ENCODE data around the gene PNPLA1.

Gene PNPLA1

GRCh38 chr6:36353411-36353915 is 83.6 kb downstream of the PNPLA1 start (continued):
- TF ChIP-seq ZBTB17 (tag by site-specific recombination; IDR thresholded peaks at IDR 0.05) (no peak; the same call in 1 of the 2 replicates), ZNF184 (tag by site-specific recombination; IDR thresholded peaks at IDR 0.05) (peak; percentile 47; the same call in 1 of the 2 replicates), ZNF174 (tag by site-specific recombination; IDR thresholded peaks at IDR 0.05) (no peak), GLIS1 (tag by site-specific recombination; IDR thresholded peaks at IDR 0.05) (peak; percentile 88), KLF16 (tag by site-specific recombination; IDR thresholded peaks at IDR 0.05) (no peak), ZEB2 (tag by site-specific recombination; IDR thresholded peaks at IDR 0.05) (0 out of 2 replicates have a peak, but pooled peaks have one; percentile 54), ZNF549 (tag by site-specific recombination; IDR thresholded peaks at IDR 0.05) (no peak), ZNF560 (tag by site-specific recombination; IDR thresholded peaks at IDR 0.05; ENCODE audit: borderline replicate concordance) (no peak), BCL11B (tag by site-specific recombination; IDR thresholded peaks at IDR 0.05; ENCODE audit: low read depth) (peak; percentile 49; the same call in 1 of the 2 replicates), ZFP41 (tag by site-specific recombination; IDR thresholded peaks at IDR 0.05; ENCODE audit: borderline replicate concordance) (no peak), ZNF660 (tag by site-specific recombination; IDR thresholded peaks at IDR 0.05) (0 out of 2 replicates have a peak, but pooled peaks have one; percentile 64), ZNF785 (tag by site-specific recombination; IDR thresholded peaks at IDR 0.05) (no peak), ZNF426 (tag by site-specific recombination; IDR thresholded peaks at IDR 0.05) (no peak), WT1 (tag by site-specific recombination; IDR thresholded peaks at IDR 0.05) (peak; percentile 98), ZNF558 (tag by site-specific recombination; IDR thresholded peaks at IDR 0.05) (peak; percentile 28; the same call in 1 of the 2 replicates), ZNF335 (tag by site-specific recombination; conservative IDR thresholded peaks at IDR 0.05) (no peak; the same call in 1 of the 2 replicates), ZNF114 (tag by site-specific recombination; IDR thresholded peaks at IDR 0.05) (no peak), YY1 (tag by site-specific recombination; IDR thresholded peaks at IDR 0.05) (no peak), ZNF10 (tag by site-specific recombination; IDR thresholded peaks at IDR 0.05) (no peak), RBAK (tag by site-specific recombination; IDR thresholded peaks at IDR 0.05) (no peak), ZNF211 (tag by site-specific recombination; IDR thresholded peaks at IDR 0.05; ENCODE audit: low read depth) (no peak), ZNF175 (tag by site-specific recombination; IDR thresholded peaks at IDR 0.05) (no peak), CTCF (tag by site-specific recombination; IDR thresholded peaks at IDR 0.05) (no peak), ZNF76 (tag by site-specific recombination; IDR thresholded peaks at IDR 0.05; ENCODE audit: borderline replicate concordance, low read depth) (no peak), SP7 (tag by site-specific recombination; IDR thresholded peaks at IDR 0.05) (peak; percentile 95), ZNF404 (tag by site-specific recombination; IDR thresholded peaks at IDR 0.05) (no peak), ZBTB21 (tag by site-specific recombination; IDR thresholded peaks at IDR 0.05) (peak; percentile 56; the same call in 1 of the 2 replicates), ZBTB1 (tag by site-specific recombination; IDR thresholded peaks at IDR 0.05) (no peak), ZNF341 (tag by site-specific recombination; IDR thresholded peaks at IDR 0.05; ENCODE audit: low read depth) (peak; percentile 72), ZNF555 (tag by site-specific recombination; conservative IDR thresholded peaks at IDR 0.05) (no peak), ZBTB6 (tag by site-specific recombination; IDR thresholded peaks at IDR 0.05) (no peak), ZNF239 (tag by site-specific recombination; IDR thresholded peaks at IDR 0.05) (no peak), PATZ1 (tag by site-specific recombination; IDR thresholded peaks at IDR 0.05) (peak; percentile 74), ZNF629 (tag by site-specific recombination; IDR thresholded peaks at IDR 0.05) (peak; percentile 76), ZNF692 (tag by site-specific recombination; IDR thresholded peaks at IDR 0.05) (no peak), ZBTB48 (tag by site-specific recombination; IDR thresholded peaks at IDR 0.05) (0 out of 2 replicates have a peak, but pooled peaks have one; percentile 18), ZNF24 (tag by site-specific recombination; IDR thresholded peaks at IDR 0.05) (peak; percentile 38; the same call in 1 of the 2 replicates)

Data from HEK293 (cell line).